Measurements from ENCODE around the gene C2orf92.

C2orf92 gene

DNA sequence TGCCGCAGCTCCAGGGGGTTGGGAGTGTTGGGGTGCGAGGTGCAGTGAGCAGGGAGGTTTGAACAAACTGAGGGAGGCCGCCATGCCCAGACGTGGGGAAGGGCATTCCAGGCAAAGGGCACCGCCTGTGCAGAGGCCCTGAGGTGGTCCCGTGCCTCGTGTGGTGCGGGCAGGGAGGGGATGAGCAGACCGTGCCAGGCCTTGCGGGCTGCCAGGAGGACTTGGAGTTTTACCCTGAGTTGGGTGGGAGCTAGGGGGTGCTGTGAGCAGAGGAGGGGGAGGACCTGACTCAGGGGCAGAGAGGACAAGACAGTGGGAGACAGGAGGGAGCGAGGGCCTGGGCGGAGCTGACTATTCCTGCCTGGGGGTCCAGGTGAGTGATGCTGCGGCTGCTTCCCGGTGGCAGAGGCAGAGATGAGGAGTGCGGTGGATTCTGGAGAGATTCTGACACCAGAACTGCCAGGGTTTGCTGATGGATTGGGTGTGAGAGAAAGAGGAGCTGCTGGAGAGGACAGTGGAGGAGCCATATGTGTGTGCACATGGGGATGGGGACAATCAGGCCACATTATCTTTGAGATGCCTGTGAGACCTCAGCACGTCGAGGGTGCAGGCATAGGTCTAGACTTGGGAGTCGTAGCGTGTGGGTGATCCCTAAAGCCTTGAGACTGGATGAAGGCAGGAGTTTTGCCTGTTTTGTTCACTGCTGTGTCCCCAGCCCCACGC is 67.3 kb downstream of the C2orf92 start:
- no peak for DNase-seq
- ATAC-seq (replicated peaks): no peak
- H3K4me1 Mint-ChIP-seq (ENCODE audit: low read depth in 2 of 2): peaks cover 38 to 46% of the 10 kb centered on the region in 2 donors
- H3K9me3 Mint-ChIP-seq: no peaks in the 10 kb centered on the region
- H3K27me3 Mint-ChIP-seq: no peaks in the 10 kb centered on the region
- no peak overlapping the region for H3K4me3 Mint-ChIP-seq
- H3K36me3 Mint-ChIP-seq (ENCODE audit: insufficient read depth): peaks cover 93% of the 10 kb centered on the region
- peak overlapping the region; percentile 13 to 74 for H3K27ac Mint-ChIP-seq

- Mint-ChIP-seq H3K4me3 (no peak overlapping the region), H3K27ac (peak overlapping the region in 1 of 2 donors; percentile 74), H3K9me3 (no peaks in the 10 kb centered on the region), H3K36me3 (ENCODE audit: insufficient read depth) (peaks cover 92% of the 10 kb centered on the region), H3K4me1 (ENCODE audit: low read depth in 2 of 2) (peaks cover 44 to 47% of the 10 kb centered on the region in 2 donors), H3K27me3 (no peaks in the 10 kb centered on the region)
- DNase-seq (no peak), ATAC-seq (replicated peaks) (no peak)
Measured at GRCh38 chr2:97737421-97738178, 68.1 kb downstream of the C2orf92 start.

GRCh38 chr2:97738179-97739019 is 68.9 kb downstream of the C2orf92 start:
- no peaks in the 10 kb centered on the region for H3K27me3 Mint-ChIP-seq
- DNase-seq: no peak
- peak overlapping the region; percentile 3 to 16 for H3K4me3 Mint-ChIP-seq
- peaks cover 87% of the 10 kb centered on the region for H3K36me3 Mint-ChIP-seq (ENCODE audit: insufficient read depth)
- H3K4me1 Mint-ChIP-seq (ENCODE audit: low read depth in 2 of 2): peaks cover 50 to 52% of the 10 kb centered on the region in 2 donors
- peak overlapping the region; percentile 74 to 83 for H3K27ac Mint-ChIP-seq
- no peak for ATAC-seq (replicated peaks)
- no peaks in the 10 kb centered on the region for H3K9me3 Mint-ChIP-seq

DNA sequence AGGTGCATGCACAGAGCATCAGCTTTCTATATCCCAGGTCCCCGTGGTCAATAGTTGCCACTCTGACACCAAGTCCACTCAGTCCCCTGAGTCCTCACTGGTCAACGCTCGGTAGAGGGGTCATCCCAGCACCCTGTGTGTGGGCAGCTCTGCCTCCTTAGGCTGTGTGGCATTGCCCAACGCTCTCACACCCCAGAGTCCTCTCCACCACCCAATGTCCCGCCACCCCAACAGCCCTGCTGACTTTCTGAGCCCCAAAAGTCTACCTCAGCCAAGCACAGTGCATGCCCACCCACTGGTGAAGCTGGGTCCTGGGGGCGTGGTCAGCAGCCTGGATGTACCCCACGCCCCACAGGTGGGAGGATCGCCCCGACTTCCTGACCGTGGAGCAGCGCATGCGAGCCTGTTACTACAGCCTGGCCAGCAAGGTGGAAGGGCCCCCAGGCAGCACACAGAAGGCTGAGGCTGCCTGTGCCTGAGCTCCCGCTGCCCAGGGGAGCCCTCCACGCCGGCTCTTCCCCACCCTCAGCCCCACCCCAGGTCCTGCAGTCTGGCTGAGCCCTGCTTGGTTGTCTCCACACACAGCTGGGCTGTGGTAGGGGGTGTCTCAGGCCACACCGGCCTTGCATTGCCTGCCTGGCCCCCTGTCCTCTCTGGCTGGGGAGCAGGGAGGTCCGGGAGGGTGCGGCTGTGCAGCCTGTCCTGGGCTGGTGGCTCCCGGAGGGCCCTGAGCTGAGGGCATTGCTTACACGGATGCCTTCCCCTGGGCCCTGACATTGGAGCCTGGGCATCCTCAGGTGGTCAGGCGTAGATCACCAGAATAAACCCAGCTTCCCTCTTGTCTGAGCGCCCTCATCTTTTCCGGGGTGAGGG is 69.7 kb downstream of the C2orf92 start:
- Mint-ChIP-seq H3K9me3 (no peaks in the 10 kb centered on the region), H3K27ac (peak overlapping the region; percentile 74 to 83), H3K4me1 (ENCODE audit: low read depth in 2 of 2) (peaks cover 55 to 57% of the 10 kb centered on the region in 2 donors), H3K36me3 (ENCODE audit: insufficient read depth) (peaks cover 80% of the 10 kb centered on the region), H3K4me3 (peak overlapping the region; percentile 3 to 18), H3K27me3 (no peaks in the 10 kb centered on the region)
- no peak for ATAC-seq (replicated peaks)
- no peak for DNase-seq

- peaks cover 59 to 62% of the 10 kb centered on the region in 2 donors for H3K4me1 Mint-ChIP-seq (ENCODE audit: low read depth in 2 of 2)
Measured at GRCh38 chr2:97739893-97740245, 70.4 kb downstream of the C2orf92 start.

GRCh38 chr2:97740590-97741182 is 71.2 kb downstream of the C2orf92 start:
- ATAC-seq (replicated peaks) (peak; percentile 18), DNase-seq (peak in 2 of 3 experiments; percentile 29 to 34)
- Mint-ChIP-seq H3K36me3 (ENCODE audit: insufficient read depth) (peaks cover 70% of the 10 kb centered on the region), H3K4me1 (ENCODE audit: low read depth in 2 of 2) (peaks cover 65 to 69% of the 10 kb centered on the region in 2 donors), H3K4me3 (peak overlapping the region; percentile 40 to 65), H3K9me3 (no peaks in the 10 kb centered on the region), H3K27ac (peak overlapping the region; percentile 91), H3K27me3 (no peaks in the 10 kb centered on the region)

More at GRCh38 chr2:97739893-97740245, 70.4 kb downstream of the C2orf92 start:
- ATAC-seq (replicated peaks) (no peak), DNase-seq (no peak)
- Mint-ChIP-seq H3K4me3 (peak overlapping the region; percentile 18 to 65), H3K36me3 (ENCODE audit: insufficient read depth) (peaks cover 74% of the 10 kb centered on the region), H3K27ac (peak overlapping the region in 1 of 2 donors; percentile 91), H3K27me3 (no peaks in the 10 kb centered on the region), H3K9me3 (no peaks in the 10 kb centered on the region)

GRCh38 chr2:97741251-97741650 is 71.7 kb downstream of the C2orf92 start:
- H3K27ac Mint-ChIP-seq: peak overlapping the region; percentile 91
- H3K4me1 Mint-ChIP-seq (ENCODE audit: low read depth in 2 of 2): peaks cover 67 to 72% of the 10 kb centered on the region in 2 donors

DNA sequence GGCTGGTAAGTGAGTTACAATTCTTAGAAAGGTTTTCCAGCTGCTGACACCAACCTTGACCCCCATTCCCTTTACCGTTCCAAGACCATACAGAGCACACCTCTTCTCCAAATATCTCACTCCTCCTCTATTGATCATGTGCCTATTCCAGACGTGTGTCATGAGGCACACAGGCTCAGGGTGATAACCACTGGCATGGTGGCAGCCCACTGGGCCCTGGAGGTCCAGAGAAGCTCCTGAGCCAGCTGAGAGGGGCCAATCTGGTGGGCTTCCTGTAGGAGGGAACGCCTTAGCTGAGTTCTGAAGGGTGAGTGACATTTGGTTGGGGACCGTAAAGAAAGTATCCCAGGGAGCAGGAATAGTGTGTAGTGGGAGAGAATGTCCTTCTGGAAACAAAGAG is 72.2 kb downstream of the C2orf92 start:
- H3K36me3 Mint-ChIP-seq (ENCODE audit: insufficient read depth): peaks cover 62% of the 10 kb centered on the region
- no peaks in the 10 kb centered on the region for H3K27me3 Mint-ChIP-seq
- peaks cover 69 to 73% of the 10 kb centered on the region in 2 donors for H3K4me1 Mint-ChIP-seq (ENCODE audit: low read depth in 2 of 2)
- ATAC-seq (replicated peaks) (no peak), DNase-seq (no peak)
- no peaks in the 10 kb centered on the region for H3K9me3 Mint-ChIP-seq
- peak overlapping the region; percentile 40 to 65 for H3K4me3 Mint-ChIP-seq
- H3K27ac Mint-ChIP-seq: peak overlapping the region; percentile 91

More at GRCh38 chr2:97741251-97741650, 71.7 kb downstream of the C2orf92 start:
- H3K9me3 Mint-ChIP-seq: no peaks in the 10 kb centered on the region
- H3K4me3 Mint-ChIP-seq: peak overlapping the region; percentile 40 to 65
- DNase-seq (no peak), ATAC-seq (replicated peaks) (no peak)
- peaks cover 66% of the 10 kb centered on the region for H3K36me3 Mint-ChIP-seq (ENCODE audit: insufficient read depth)
- no peaks in the 10 kb centered on the region for H3K27me3 Mint-ChIP-seq

DNA sequence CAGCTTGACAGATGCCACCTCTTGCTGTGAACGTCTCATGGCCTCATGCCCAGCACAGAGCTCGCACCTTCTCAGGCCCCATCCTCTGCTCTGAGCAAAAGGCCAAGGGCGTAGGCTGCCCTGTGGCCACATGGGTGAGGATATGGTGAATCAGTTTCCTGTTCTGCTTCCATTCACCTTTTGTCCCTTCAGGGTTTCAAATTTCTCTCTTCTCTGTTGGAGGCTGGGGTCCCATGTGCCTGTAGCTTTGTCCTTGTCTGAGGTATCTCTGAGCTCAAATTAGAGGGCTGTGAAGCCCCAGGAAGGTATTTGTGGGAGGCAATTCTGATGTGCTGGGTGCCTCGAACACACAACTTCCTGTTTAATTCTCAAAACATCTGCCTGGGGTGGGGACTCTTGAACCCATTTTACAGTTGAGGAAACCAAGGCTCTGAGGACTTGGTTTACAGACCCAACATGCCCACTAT is 72.9 kb downstream of the C2orf92 start:
- H3K9me3 Mint-ChIP-seq: no peaks in the 10 kb centered on the region
- ATAC-seq (replicated peaks): peak; percentile 56
- H3K4me1 Mint-ChIP-seq (ENCODE audit: low read depth in 2 of 2): peaks cover 75 to 77% of the 10 kb centered on the region in 2 donors
- H3K36me3 Mint-ChIP-seq (ENCODE audit: insufficient read depth): peaks cover 54% of the 10 kb centered on the region
- H3K4me3 Mint-ChIP-seq: peak overlapping the region; percentile 40 to 65
- peak; percentile 26 to 37 (median 31) for DNase-seq
- peak overlapping the region; percentile 91 for H3K27ac Mint-ChIP-seq
- H3K27me3 Mint-ChIP-seq: no peaks in the 10 kb centered on the region

- ATAC-seq (replicated peaks): no peak
- Mint-ChIP-seq H3K4me1 (ENCODE audit: low read depth in 2 of 2) (peaks cover 74 to 76% of the 10 kb centered on the region in 2 donors), H3K36me3 (ENCODE audit: insufficient read depth) (peaks cover 47% of the 10 kb centered on the region), H3K27ac (peak overlapping the region; percentile 36 to 91), H3K27me3 (no peaks in the 10 kb centered on the region), H3K4me3 (peak overlapping the region; percentile 40 to 41), H3K9me3 (no peaks in the 10 kb centered on the region)
- no peak for DNase-seq
Measured at GRCh38 chr2:97743913-97744312, 74.4 kb downstream of the C2orf92 start.

DNA sequence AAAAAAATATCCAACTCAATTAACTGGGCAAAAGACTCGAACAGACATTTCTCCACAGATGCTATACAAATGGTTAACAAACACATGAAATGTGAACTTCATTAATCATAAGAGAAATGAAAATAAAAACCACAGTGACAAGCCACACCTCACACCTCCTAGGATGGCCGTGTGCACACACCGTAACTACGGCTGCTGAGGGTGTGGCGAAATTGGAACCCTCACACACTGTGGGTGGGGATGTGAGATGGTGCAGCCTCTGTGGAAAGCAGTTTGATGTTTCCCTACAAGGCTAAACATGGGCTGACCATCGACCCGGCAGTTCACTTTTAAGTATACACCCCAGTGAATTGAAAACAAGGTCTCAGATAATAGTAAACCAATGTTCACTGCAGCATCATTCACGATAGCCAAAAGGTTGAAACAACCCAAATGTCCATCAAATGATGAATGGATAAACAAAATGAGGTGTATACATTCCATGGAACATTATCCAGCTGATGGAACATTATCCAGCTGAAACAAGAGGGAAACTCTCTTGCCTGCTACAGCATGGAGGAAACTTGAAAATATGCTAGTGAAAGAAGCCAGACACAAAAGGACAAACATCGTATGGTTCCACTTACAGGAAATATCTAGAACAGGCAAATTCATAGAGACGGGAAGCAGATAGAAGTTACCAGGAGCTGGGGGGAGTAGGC is 76.1 kb downstream of the C2orf92 start:
- DNase-seq: peak; percentile 53 to 58 (median 54)
- Mint-ChIP-seq H3K36me3 (ENCODE audit: insufficient read depth) (peaks cover 34% of the 10 kb centered on the region), H3K4me1 (ENCODE audit: low read depth in 2 of 2) (peaks cover 66 to 72% of the 10 kb centered on the region in 2 donors), H3K27me3 (no peaks in the 10 kb centered on the region), H3K9me3 (no peaks in the 10 kb centered on the region), H3K27ac (peak overlapping the region; percentile 18 to 36), H3K4me3 (peak overlapping the region; percentile 40 to 60)
- ATAC-seq (replicated peaks): peak; percentile 88

All from effector memory CD8-positive, alpha-beta T cell (primary cell).